Progenitor cell of endocrine pancreas (in vitro differentiated cells): ENCODE data around the gene HEMK1. TPM values are rescaled to one million over a fixed set of nuclear protein-coding genes. Genes with fewer than 3 reads are reported as not detected.

Experiments used
- DNase-seq: peaks from one replicate; pipeline ENCODE4 v3.0.0; 2021; ENCODE audit warnings: low spot score; ENCODE audit not compliant: unreplicated experiment
- H3K27ac Mint-ChIP-seq: 2 replicates; pipeline ENCODE4 v1.8.0; 2021; ENCODE audit warnings: mild to moderate bottlenecking, moderate library complexity, mixed read lengths
- H3K27me3 Mint-ChIP-seq: 2 replicates; pipeline ENCODE4 v1.8.0; 2021; ENCODE audit warnings: mixed read lengths
- H3K36me3 Mint-ChIP-seq: 2 replicates; pipeline ENCODE4 v1.8.0; 2022; ENCODE audit warnings: mixed read lengths; ENCODE audit not compliant: insufficient read depth
- H3K4me1 Mint-ChIP-seq: 2 replicates; pipeline ENCODE4 v1.8.0; 2021; ENCODE audit warnings: low read depth, mixed read lengths
- H3K4me3 Mint-ChIP-seq: 2 replicates; pipeline ENCODE4 v1.8.0; 2021; ENCODE audit warnings: low read depth, mild to moderate bottlenecking, moderate library complexity, mixed read lengths
- H3K9me3 Mint-ChIP-seq: 2 replicates; pipeline ENCODE4 v1.8.0; 2021; ENCODE audit warnings: low read depth, mixed read lengths
- CTCF ChIP-seq: fragments of 200-600 bp; sonication (generic); IDR thresholded peaks from one replicate; pipeline ENCODE4 v1.5.0; 2021; ENCODE audit warnings: antibody characterized with exemption, mild to moderate bottlenecking; ENCODE audit not compliant: unreplicated experiment
- total RNA-seq: library from RNA; stranded (reverse); gene quantifications from 2 replicates; pipeline ENCODE4 v1.2.1, GENCODE V29; 2021

The HEMK1 gene
- total RNA-seq, 1 donor from 2014 or later = 23.7 TPM

- DNase-seq = no peak
- H3K36me3 Mint-ChIP-seq = no peaks in the 10 kb centered on the region
- H3K27ac Mint-ChIP-seq = no peak overlapping the region
- H3K27me3 Mint-ChIP-seq = peaks cover 7% of the 10 kb centered on the region
- H3K9me3 Mint-ChIP-seq = no peaks in the 10 kb centered on the region
- no peak overlapping the region for H3K4me3 Mint-ChIP-seq
- no peak for TF ChIP-seq CTCF
- peaks cover 5% of the 10 kb centered on the region for H3K4me1 Mint-ChIP-seq
These were observed 5.0 kb upstream of the HEMK1 start for GRCh38 chr3:50564321-50564720.

GRCh38 chr3:50567011-50567385 is 2.3 kb upstream of the HEMK1 start:
- no peaks in the 10 kb centered on the region for H3K9me3 Mint-ChIP-seq
- no peaks in the 10 kb centered on the region for H3K36me3 Mint-ChIP-seq
- peaks cover 7% of the 10 kb centered on the region for H3K4me1 Mint-ChIP-seq
- peaks cover 7% of the 10 kb centered on the region for H3K27me3 Mint-ChIP-seq
- DNase-seq = no peak
- peak overlapping the region; percentile 67 for H3K4me3 Mint-ChIP-seq
- H3K27ac Mint-ChIP-seq = peak overlapping the region; percentile 41
- no peak for TF ChIP-seq CTCF

GRCh38 chr3:50567386-50568167 is 1.7 kb upstream of the HEMK1 start, which contains the start of gene C3orf18:
C3orf18 (minus strand) TSS chr3:50567747; CDS start chr3:50565699, 2,048 bp downstream.
- peaks cover 7% of the 10 kb centered on the region for H3K4me1 Mint-ChIP-seq

GRCh38 chr3:50570508-50571279 is 1.4 kb downstream of the HEMK1 start:
- Mint-ChIP-seq H3K9me3 (no peaks in the 10 kb centered on the region), H3K27me3 (peaks cover 7% of the 10 kb centered on the region), H3K36me3 (no peaks in the 10 kb centered on the region), H3K4me3 (peak overlapping the region; percentile 97), H3K27ac (peak overlapping the region; percentile 17), H3K4me1 (peaks cover 7% of the 10 kb centered on the region)
- TF ChIP-seq CTCF = no peak
- DNase-seq = no peak

More at GRCh38 chr3:50567386-50568167, 1.7 kb upstream of the HEMK1 start, which contains the start of gene C3orf18:
- TF ChIP-seq CTCF = no peak
- DNase-seq = peak; percentile 75
- Mint-ChIP-seq H3K4me3 (peak within 1 kb of the TSS; percentile 97), H3K27ac (peak within 1 kb of the TSS; percentile 95), H3K36me3 (no peaks in the 10 kb centered on the region), H3K9me3 (no peaks in the 10 kb centered on the region), H3K27me3 (peaks cover 7% of the 10 kb centered on the region)

GRCh38 chr3:50571486-50571885 is 2.2 kb downstream of the HEMK1 start:
- Mint-ChIP-seq H3K36me3 (no peaks in the 10 kb centered on the region), H3K27ac (no peak overlapping the region), H3K4me3 (no peak overlapping the region), H3K9me3 (no peaks in the 10 kb centered on the region), H3K4me1 (peaks cover 7% of the 10 kb centered on the region), H3K27me3 (peaks cover 3% of the 10 kb centered on the region)
- DNase-seq = no peak
- no peak for TF ChIP-seq CTCF
